Retinal pigment epithelial cell (primary cell): ENCODE measurements around the gene PGD.
A peak's percentile ranks its signal among the peaks of the same experiment; 100 is the strongest.

ENCODE experiments used
- DNase-seq: peaks from one replicate; pipeline ENCODE4 v3.0.0-alpha.2; 2010; ENCODE audit warnings: low read depth
- H3K4me3 ChIP-seq: 2 replicates; pipeline ENCODE4 v1.5.1; 2011; ENCODE audit warnings: mild to moderate bottlenecking, low read length, control low read depth, moderate library complexity
- CTCF ChIP-seq: conservative IDR thresholded peaks from 2 replicates; pipeline ENCODE4 v1.5.1; 2011; ENCODE audit warnings: low read depth, low read length, control low read depth, inconsistent platforms

Gene PGD

DNA sequence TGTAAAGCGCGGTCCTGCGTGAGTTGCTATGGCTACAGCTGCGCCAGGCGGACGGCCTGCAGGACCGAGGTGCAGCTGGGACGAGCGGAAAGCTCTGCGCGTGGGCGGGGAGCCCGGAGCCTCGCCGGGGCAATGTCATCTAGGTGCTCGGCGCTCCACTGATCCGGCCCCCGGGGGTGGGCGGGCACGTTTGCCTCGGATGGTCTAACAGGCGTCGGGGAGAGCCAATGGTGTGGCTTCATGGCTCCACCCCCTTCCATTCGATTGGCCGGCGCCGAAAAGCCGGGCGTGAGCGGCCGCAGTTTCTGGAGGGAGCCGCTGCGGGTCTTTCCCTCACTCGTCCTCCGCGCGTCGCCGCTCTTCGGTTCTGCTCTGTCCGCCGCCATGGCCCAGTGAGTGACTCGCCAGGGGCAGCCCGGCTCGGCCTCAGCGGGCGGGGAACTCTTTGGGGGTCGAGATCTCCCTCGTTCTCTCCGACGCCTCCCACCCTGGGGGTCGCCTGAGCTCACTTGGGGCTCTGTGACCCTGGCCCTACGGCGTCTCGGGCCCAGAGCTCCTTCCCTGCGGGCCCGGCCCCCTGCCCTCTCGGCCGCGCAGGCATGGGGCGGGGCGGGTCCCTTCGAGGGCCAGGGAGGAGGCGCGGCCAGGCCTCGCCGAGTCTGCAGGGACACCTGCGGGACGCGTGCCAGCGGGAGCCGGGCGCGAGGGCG, at the start of gene PGD:
Gene PGD (plus strand): TSS at position 331 of the 710 bp plus-strand sequence. CDS start 54 bp downstream, at position 385.
- DNase-seq = peak; percentile 91
- TF ChIP-seq CTCF = no peak
- peak within 1 kb of the TSS; percentile 82 for H3K4me3 ChIP-seq

- H3K4me3 ChIP-seq = no peak overlapping the region
- TF ChIP-seq CTCF = no peak
Observed at GRCh38 chr1:10353282-10353681, 45.6 kb upstream of the PGD start.

DNA sequence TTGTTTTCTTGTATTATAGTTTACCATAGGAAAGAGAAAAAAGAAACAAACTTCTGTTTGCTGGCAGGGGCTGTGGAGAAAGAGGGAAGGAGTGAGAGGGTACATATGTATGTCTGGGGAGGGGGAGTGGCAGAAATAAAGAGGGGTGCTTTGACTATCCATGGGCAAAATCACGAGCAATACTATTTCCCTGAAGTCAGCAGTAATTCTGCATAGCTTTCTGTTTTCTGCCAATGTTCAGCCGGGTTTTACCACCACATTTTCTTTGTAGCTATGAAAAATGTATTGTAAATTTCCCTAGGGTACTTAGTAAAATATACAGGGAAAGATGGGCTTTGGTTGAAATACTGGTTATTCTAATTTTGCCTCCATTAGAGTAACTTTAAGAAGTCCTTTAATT, 45.2 kb upstream of the PGD start:
- no peak overlapping the region for H3K4me3 ChIP-seq
- TF ChIP-seq CTCF = no peak
- no peak for DNase-seq

More at GRCh38 chr1:10353282-10353681, 45.6 kb upstream of the PGD start:
- DNase-seq = no peak

DNA sequence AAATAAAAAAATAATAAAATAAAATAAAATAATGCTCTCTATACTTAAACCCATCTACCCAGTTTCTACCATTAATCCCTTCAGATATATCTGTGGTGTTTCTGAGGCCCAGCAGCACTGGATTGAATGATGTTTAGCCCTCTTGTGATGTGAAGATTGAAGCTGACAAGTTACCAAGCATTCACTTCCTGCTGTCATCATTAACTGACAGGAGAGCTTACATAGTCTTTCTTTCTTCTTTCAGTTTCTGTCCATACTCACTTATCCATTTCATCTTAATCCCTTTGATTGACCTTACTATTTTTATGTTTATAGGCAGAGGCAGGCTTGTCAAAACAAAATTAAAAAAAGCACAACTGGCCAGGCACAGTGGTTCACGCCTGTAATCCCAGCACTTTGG, 38.8 kb upstream of the PGD start:
- TF ChIP-seq CTCF = no peak
- H3K4me3 ChIP-seq = no peak overlapping the region
- DNase-seq = no peak

GRCh38 chr1:10361515-10361914, 37.3 kb upstream of the PGD start:
- no peak for DNase-seq
- no peak overlapping the region for H3K4me3 ChIP-seq
- no peak for TF ChIP-seq CTCF

DNA sequence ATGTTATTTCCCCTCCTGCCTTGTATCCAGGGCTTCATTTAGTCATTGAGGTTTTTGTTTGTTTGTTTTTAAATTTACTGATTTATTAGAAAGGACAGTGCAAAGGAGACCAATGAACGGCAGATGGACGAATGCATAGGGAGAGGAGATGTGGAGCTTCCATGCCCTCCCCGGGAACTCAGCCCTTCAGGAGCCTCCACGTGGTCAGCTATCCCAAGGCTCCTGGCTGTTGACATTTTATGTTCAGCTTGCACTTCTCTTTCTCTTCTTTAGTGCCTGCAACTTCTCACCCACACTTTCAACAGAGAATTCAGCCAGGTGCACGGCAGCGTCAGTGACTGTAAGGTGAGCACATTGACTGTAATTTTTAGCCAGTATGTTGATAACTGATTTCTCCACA, 30.7 kb upstream of the PGD start:
- no peak for DNase-seq
- TF ChIP-seq CTCF = no peak
- H3K4me3 ChIP-seq = no peak overlapping the region

DNA sequence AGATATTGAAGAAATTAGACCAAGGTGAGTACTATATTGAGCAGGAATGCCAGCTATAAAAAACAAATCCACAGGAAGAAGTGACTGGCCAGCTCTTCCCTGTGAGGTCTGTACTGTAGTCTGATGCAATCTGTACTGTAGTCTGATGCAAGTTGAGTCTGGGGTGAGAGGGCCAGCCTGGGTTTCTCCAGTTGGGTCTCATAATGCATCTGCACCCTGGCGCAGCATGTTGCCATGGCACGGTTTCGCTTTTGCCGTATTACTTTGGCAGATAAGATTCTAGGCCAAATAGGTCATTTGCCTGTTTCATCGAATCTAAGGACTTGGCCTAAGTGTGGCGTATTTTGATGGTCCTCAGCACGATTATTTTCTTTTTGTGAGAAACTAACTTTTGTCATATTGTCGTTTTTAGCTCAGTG, 24.4 kb upstream of the PGD start:
- no peak overlapping the region for H3K4me3 ChIP-seq
- TF ChIP-seq CTCF = no peak
- no peak for DNase-seq
